HCT116 (cell line): ENCODE measurements around the gene ABI3. TPM values are rescaled to one million over a fixed set of nuclear protein-coding genes. Genes with fewer than 3 reads are reported as not detected.

Source experiments
- ATAC-seq: fragments of 200-7000 bp; cut with Tn5 transposase; 2 replicates; pipeline ENCODE4 v1.9.1; 2020; ENCODE audit warnings: mild to moderate bottlenecking, moderate library complexity
- BruUV-seq: library from RNA; stranded (reverse); fragments of 400-500 nt; replicated peaks from 2 replicates; lab custom pipeline; 2021; lab: Mats Ljungman, UMichigan
- CTCF ChIA-PET: fragments of 300-600 bp; sonication (Branson Sonifier 250); formaldehyde crosslinking; loops from one replicate; lab custom pipeline; 2021; ENCODE audit warnings: antibody characterized with exemption; lab: Charles Lee
- POLR2A ChIA-PET: fragments of 300-600, 350-600 bp; sonication (Branson Sonifier 250); formaldehyde crosslinking; loops from one replicate; lab custom pipeline; 2021; ENCODE audit warnings: antibody characterized with exemption; lab: Charles Lee
- RAD21 ChIA-PET, 2 experiments: fragments of 300-600 bp; sonication (Branson Sonifier 250); formaldehyde crosslinking; loops; one replicate each; lab custom pipeline; 2023; ENCODE audit warnings: low total read pairs in 2 of 2; ENCODE audit not compliant: uncharacterized antibody in 2 of 2, unreplicated experiment in 2 of 2, low non-redundant PET in 1 of 2; lab: Charles Lee
- DNase-seq: peaks from one replicate; pipeline ENCODE4 v3.0.0-alpha.2; 2010; ENCODE audit warnings: low read depth, low spot score
- H2AFZ ChIP-seq: fragments of 200-600 bp; shearing (Covaris generic), sonication (generic); 2 replicates; pipeline ENCODE4 v1.6.1; 2017; ENCODE audit warnings: low read depth, mixed run types, mixed read lengths, antibody characterized with exemption, low read length; ENCODE audit not compliant: poor library complexity, severe bottlenecking
- H3K27ac ChIP-seq: 2 replicates; pipeline ENCODE4 v1.5.1; 2012; ENCODE audit warnings: low read depth, low read length
- H3K27me3 ChIP-seq: fragments of 200-600 bp; sonication (generic); 2 replicates; pipeline ENCODE4 v1.6.1; 2016; ENCODE audit warnings: mixed run types, low read length, mixed read lengths; ENCODE audit not compliant: insufficient read depth
- H3K36me3 ChIP-seq, 2 experiments: fragments of 200-500 bp in 1 of 2; fragments of 200-600 bp in 1 of 2; sonication (Bioruptor generic) in 1 of 2; sonication (generic) in 1 of 2; 2 replicates each; pipeline versions ENCODE4 v1.5.1 to v1.6.1; 2014 to 2016; ENCODE audit warnings: low read length in 2 of 2, inconsistent platforms in 1 of 2, mixed read lengths in 1 of 2, mixed run types in 1 of 2; ENCODE audit not compliant: insufficient read depth in 2 of 2, control insufficient read depth in 1 of 2
- H3K4me1 ChIP-seq, 2 experiments: fragments of 200-600 bp in 1 of 2; sonication (generic) in 1 of 2; 2 replicates each; pipeline versions ENCODE4 v1.5.1 to v1.6.1; 2012 to 2017; ENCODE audit warnings: low read length in 2 of 2, inconsistent platforms in 1 of 2, mild to moderate bottlenecking in 1 of 2, mixed read lengths in 1 of 2, mixed run types in 1 of 2, moderate library complexity in 1 of 2; ENCODE audit not compliant: insufficient read depth in 2 of 2, control insufficient read depth in 1 of 2
- H3K4me2 ChIP-seq: fragments of 200-600 bp; sonication (generic); 2 replicates; pipeline ENCODE4 v1.6.1; 2017; ENCODE audit warnings: mixed run types, low read length, mixed read lengths
- H3K4me3 ChIP-seq, 2 experiments: fragments of 200-600 bp in 1 of 2; sonication (generic) in 1 of 2; replicated peaks in 1 of 2; 2 replicates each; pipeline ENCODE4 v1.5.1; 2011 to 2016; ENCODE audit warnings: low read length in 2 of 2, control low read depth in 1 of 2, low read depth in 1 of 2, mild to moderate bottlenecking in 1 of 2, mixed read lengths in 1 of 2, mixed run types in 1 of 2
- H3K79me2 ChIP-seq: fragments of 200-600 bp; sonication (generic); 2 replicates; pipeline ENCODE4 v1.6.1; 2017; ENCODE audit warnings: mild to moderate bottlenecking, mixed run types, low read length, moderate library complexity, mixed read lengths; ENCODE audit not compliant: insufficient read depth
- H3K9ac ChIP-seq: fragments of 200-600 bp; sonication (generic); 2 replicates; pipeline ENCODE4 v1.6.1; 2016; ENCODE audit warnings: low read length, mixed read lengths
- H3K9me2 ChIP-seq: fragments of 200-600 bp; sonication (generic), shearing (Covaris generic); 2 replicates; pipeline ENCODE4 v1.6.1; 2017; ENCODE audit warnings: mixed run types, mild to moderate bottlenecking, moderate library complexity; ENCODE audit not compliant: insufficient read depth
- H3K9me3 ChIP-seq, 2 experiments: fragments of 200-500 bp in 1 of 2; fragments of 200-600 bp in 1 of 2; sonication (Bioruptor generic) in 1 of 2; sonication (generic) in 1 of 2; 2 replicates each; pipeline ENCODE4 v1.6.1; 2014 to 2017; ENCODE audit warnings: low read length in 2 of 2, mixed read lengths in 2 of 2, inconsistent platforms in 1 of 2, low read depth in 1 of 2, mild to moderate bottlenecking in 1 of 2, mixed run types in 1 of 2, moderate library complexity in 1 of 2; ENCODE audit not compliant: control insufficient read depth in 1 of 2, insufficient read depth in 1 of 2
- H4K20me1 ChIP-seq: fragments of 200-600 bp; sonication (generic), shearing (Covaris generic); 2 replicates; pipeline ENCODE4 v1.6.1; 2017; ENCODE audit warnings: mixed run types, mild to moderate bottlenecking, moderate library complexity; ENCODE audit not compliant: insufficient read depth
- CBX3 ChIP-seq: IDR thresholded peaks from 2 replicates; pipeline ENCODE4 v1.6.1; 2012; ENCODE audit warnings: low read depth
- CTCF ChIP-seq, 3 experiments: fragments of 200-600 bp in 1 of 3; sonication (generic) in 1 of 3; IDR thresholded peaks in 2 of 3; conservative IDR thresholded peaks in 1 of 3; 2 replicates each; pipeline ENCODE4 v1.5.1; 2012 to 2017; ENCODE audit warnings: low read depth in 2 of 3, low read length in 2 of 3, antibody characterized with exemption in 1 of 3, borderline replicate concordance in 1 of 3, control low read depth in 1 of 3, mild to moderate bottlenecking in 1 of 3, mixed read lengths in 1 of 3, mixed run types in 1 of 3, moderate library complexity in 1 of 3; ENCODE audit not compliant: insufficient read depth in 1 of 3
- JUND ChIP-seq: IDR thresholded peaks from 2 replicates; pipeline ENCODE4 v1.6.1; 2012
- POLR2A ChIP-seq: IDR thresholded peaks from 2 replicates; pipeline ENCODE4 v1.7.0; 2011; ENCODE audit warnings: borderline replicate concordance; ENCODE audit not compliant: insufficient read depth, insufficient read length; ENCODE audit errors: extremely low read depth
- RAD21 ChIP-seq: IDR thresholded peaks from 2 replicates; pipeline ENCODE4 v1.6.1; 2012; ENCODE audit warnings: low read depth, mild to moderate bottlenecking
- REST ChIP-seq: IDR thresholded peaks from 2 replicates; pipeline ENCODE4 v1.6.1; 2012; ENCODE audit warnings: low read depth
- SIN3A ChIP-seq: IDR thresholded peaks from 2 replicates; pipeline ENCODE4 v1.6.1; 2012; ENCODE audit warnings: low read depth
- YY1 ChIP-seq: IDR thresholded peaks from 2 replicates; pipeline ENCODE4 v1.6.1; 2011; ENCODE audit warnings: low read length, low read depth, moderate library complexity, mild to moderate bottlenecking; ENCODE audit not compliant: insufficient replicate concordance; ENCODE audit errors: extremely low read depth
- ZFX ChIP-seq: fragments of 450-650 bp; IDR thresholded peaks from 2 replicates; pipeline ENCODE4 v1.6.1; 2017
- intact Hi-C: fragments of 100-400 bp; cut with micrococcal nuclease; formaldehyde crosslinking; loops from 2 replicates; pipeline ENCODE4 v1.10.0; 2022
- total RNA-seq: library from RNA; stranded (reverse); gene quantifications from one replicate; pipeline ENCODE4 v1.2.1, GENCODE V29; 2021; ENCODE audit not compliant: unreplicated experiment
- TF ChIP-seq, protein P1 (sequence below): IDR thresholded peaks from 2 replicates; pipeline ENCODE4 v1.6.1; 2012

ABI3 gene
- total RNA-seq, 1 experiment from 2014 or later, result 0.12 TPM

GRCh38 chr17:49194297-49194607, 16.3 kb upstream of the ABI3 start (continued):
- TF ChIP-seq CTCF (IDR thresholded peaks at IDR 0.05 in 2 of 3, conservative IDR thresholded peaks at IDR 0.05 in 1 of 3; ENCODE audit: borderline replicate concordance in 1 of 3, insufficient read depth in 1 of 3, low read depth in 2 of 3, low read length in 2 of 3) (no peak), REST (no peak), RAD21 (no peak), YY1 (no peak), JUND (no peak), CBX3 (no peak), ZFX (no peak), SIN3A (no peak), POLR2A (no peak)
- TF ChIP-seq, protein P1, sequence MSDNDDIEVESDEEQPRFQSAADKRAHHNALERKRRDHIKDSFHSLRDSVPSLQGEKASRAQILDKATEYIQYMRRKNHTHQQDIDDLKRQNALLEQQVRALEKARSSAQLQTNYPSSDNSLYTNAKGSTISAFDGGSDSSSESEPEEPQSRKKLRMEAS, result no peak

- H3K4me3 ChIP-seq, result no peak overlapping the region
- H3K27me3 ChIP-seq, result no peaks in the 10 kb centered on the region
- H3K9me3 ChIP-seq, result no peaks in the 10 kb centered on the region
- RAD21 ChIA-PET, result no interaction called here
- no peak overlapping the region for H3K9ac ChIP-seq
- CTCF ChIA-PET, result interaction anchor here (1.6 kb wide), 1 partner anchor 32 kb away, joined by 6 read pairs; no protein-coding TSS in a partner anchor
- no peaks in the 10 kb centered on the region for H4K20me1 ChIP-seq
- peaks cover 12 to 48% of the 10 kb centered on the region in 2 experiments; a peak in 3 of 4 replicates for H3K4me1 ChIP-seq
- no peak overlapping the region for H2AFZ ChIP-seq
- no peak for ATAC-seq
- no peaks in the 10 kb centered on the region for H3K9me2 ChIP-seq
- no peak overlapping the region for H3K4me2 ChIP-seq
- H3K27ac ChIP-seq, result no peak overlapping the region
- BruUV-seq, result no TSS peak
- intact Hi-C loops, result no loop called here
- H3K36me3 ChIP-seq, result no peaks in the 10 kb centered on the region
- no peak for TF ChIP-seq ZFX
- POLR2A ChIA-PET, result no interaction called here
- no peaks in the 10 kb centered on the region for H3K79me2 ChIP-seq
- DNase-seq, result no peak
Observed at GRCh38 chr17:49195751-49196150, 14.8 kb upstream of the ABI3 start.
